GDM1 (cell line): ENCODE measurements around the gene BFSP2.

Experiments
- DNase-seq: peaks from one replicate; lab custom pipeline; 2025; lab: John Stamatoyannopoulos, UW

The BFSP2 gene

GRCh38 chr3:133400006-133400515, at the start of gene BFSP2:
TSS of gene BFSP2 (plus strand) at chr3:133400056. CDS start at chr3:133400084, 28 bp downstream.
- DNase-seq = no peak

- DNase-seq = no peak
Measured at GRCh38 chr3:133354721-133355120, 45.1 kb upstream of the BFSP2 start.

GRCh38 chr3:133360476-133360875, 39.4 kb upstream of the BFSP2 start:
- no peak for DNase-seq

- DNase-seq = no peak
Measured at GRCh38 chr3:133361011-133361410, 38.8 kb upstream of the BFSP2 start.

- no peak for DNase-seq
Measured at GRCh38 chr3:133361435-133361834, 38.4 kb upstream of the BFSP2 start.

- DNase-seq = no peak
Measured at GRCh38 chr3:133362539-133362938, 37.3 kb upstream of the BFSP2 start.

GRCh38 chr3:133364704-133365103, 35.2 kb upstream of the BFSP2 start:
- no peak for DNase-seq

- no peak for DNase-seq
Measured at GRCh38 chr3:133366921-133367320, 32.9 kb upstream of the BFSP2 start.

GRCh38 chr3:133367403-133367802, 32.5 kb upstream of the BFSP2 start:
- no peak for DNase-seq

GRCh38 chr3:133367956-133368355, 31.9 kb upstream of the BFSP2 start:
- DNase-seq = no peak

- DNase-seq = no peak
Measured at GRCh38 chr3:133368371-133369067, 31.3 kb upstream of the BFSP2 start.

- no peak for DNase-seq
Measured at GRCh38 chr3:133369068-133369440, 30.8 kb upstream of the BFSP2 start.

- no peak for DNase-seq
Measured at GRCh38 chr3:133371181-133371580, 28.7 kb upstream of the BFSP2 start.

GRCh38 chr3:133371676-133372075, 28.2 kb upstream of the BFSP2 start:
- DNase-seq = no peak

GRCh38 chr3:133374708-133375402, 25.0 kb upstream of the BFSP2 start:
- DNase-seq = no peak

GRCh38 chr3:133375403-133375745, 24.5 kb upstream of the BFSP2 start:
- no peak for DNase-seq

- no peak for DNase-seq
Measured at GRCh38 chr3:133376810-133377209, 23.0 kb upstream of the BFSP2 start.

GRCh38 chr3:133377396-133377795, 22.5 kb upstream of the BFSP2 start:
- no peak for DNase-seq

- DNase-seq = no peak
Measured at GRCh38 chr3:133379926-133380325, 19.9 kb upstream of the BFSP2 start.

GRCh38 chr3:133380481-133381225, 19.2 kb upstream of the BFSP2 start:
- DNase-seq = no peak

GRCh38 chr3:133381346-133382109, 18.3 kb upstream of the BFSP2 start:
- DNase-seq = no peak

- no peak for DNase-seq
Measured at GRCh38 chr3:133383175-133383574, 16.7 kb upstream of the BFSP2 start.
